Measurements from ENCODE around the gene UCN2. TPM values are rescaled to one million over a fixed set of nuclear protein-coding genes. Genes with fewer than 3 reads are reported as not detected.

Gene UCN2
- total and polyA plus RNA-seq, 9 of the 15 experiments (the other 6 are each of a cell fraction or from before 2014, with no cell fraction given) = 0.08 to 0.11 TPM; not detected in 7

GRCh38 chr3:48555231-48555948 lies 8.2 kb downstream of the UCN2 start (continued):
- peak; percentile 20; the same call in 1 of the 2 replicates for TF ChIP-seq SMAD4 (CRISPR knock-in tag; conservative IDR thresholded peaks at IDR 0.05)
- TF ChIP-seq ZNF644 (tag; IDR thresholded peaks at IDR 0.05; ENCODE audit: low read depth) = 0 out of 2 replicates have a peak, but pooled peaks have one; percentile 45
- TF ChIP-seq, protein P1, sequence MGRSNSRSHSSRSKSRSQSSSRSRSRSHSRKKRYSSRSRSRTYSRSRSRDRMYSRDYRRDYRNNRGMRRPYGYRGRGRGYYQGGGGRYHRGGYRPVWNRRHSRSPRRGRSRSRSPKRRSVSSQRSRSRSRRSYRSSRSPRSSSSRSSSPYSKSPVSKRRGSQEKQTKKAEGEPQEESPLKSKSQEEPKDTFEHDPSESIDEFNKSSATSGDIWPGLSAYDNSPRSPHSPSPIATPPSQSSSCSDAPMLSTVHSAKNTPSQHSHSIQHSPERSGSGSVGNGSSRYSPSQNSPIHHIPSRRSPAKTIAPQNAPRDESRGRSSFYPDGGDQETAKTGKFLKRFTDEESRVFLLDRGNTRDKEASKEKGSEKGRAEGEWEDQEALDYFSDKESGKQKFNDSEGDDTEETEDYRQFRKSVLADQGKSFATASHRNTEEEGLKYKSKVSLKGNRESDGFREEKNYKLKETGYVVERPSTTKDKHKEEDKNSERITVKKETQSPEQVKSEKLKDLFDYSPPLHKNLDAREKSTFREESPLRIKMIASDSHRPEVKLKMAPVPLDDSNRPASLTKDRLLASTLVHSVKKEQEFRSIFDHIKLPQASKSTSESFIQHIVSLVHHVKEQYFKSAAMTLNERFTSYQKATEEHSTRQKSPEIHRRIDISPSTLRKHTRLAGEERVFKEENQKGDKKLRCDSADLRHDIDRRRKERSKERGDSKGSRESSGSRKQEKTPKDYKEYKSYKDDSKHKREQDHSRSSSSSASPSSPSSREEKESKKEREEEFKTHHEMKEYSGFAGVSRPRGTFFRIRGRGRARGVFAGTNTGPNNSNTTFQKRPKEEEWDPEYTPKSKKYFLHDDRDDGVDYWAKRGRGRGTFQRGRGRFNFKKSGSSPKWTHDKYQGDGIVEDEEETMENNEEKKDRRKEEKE (IDR thresholded peaks at IDR 0.05; ENCODE audit: borderline replicate concordance in 1 of 2, control insufficient read depth in 1 of 2, low read depth in 2 of 2, low read length in 1 of 2) = no peak
- TF ChIP-seq ZFPM2 (CRISPR knock-in tag; IDR thresholded peaks at IDR 0.05) = no peak
- TF ChIP-seq THAP12 (CRISPR knock-in tag; IDR thresholded peaks at IDR 0.05) = no peak
- TF ChIP-seq ATF3 (IDR thresholded peaks at IDR 0.05) = no peak
- no peak for TF ChIP-seq ATF3 (CRISPR knock-in tag; conservative IDR thresholded peaks at IDR 0.05)
- TF ChIP-seq HOXB6 (CRISPR knock-in tag; IDR thresholded peaks at IDR 0.05; ENCODE audit: borderline replicate concordance) = no peak
- TF ChIP-seq FOSL1 (tag; conservative IDR thresholded peaks at IDR 0.05) = no peak
- no peak for TF ChIP-seq CHCHD3 (CRISPR knock-in tag; IDR thresholded peaks at IDR 0.05)
- peak; percentile 50; the same call in 1 of the 2 replicates for TF ChIP-seq JUND (IDR thresholded peaks at IDR 0.05; ENCODE audit: borderline replicate concordance, low read depth, low read length)
- peak; percentile 53; the same call in 1 of the 3 replicates for TF ChIP-seq JUND (tag; IDR thresholded peaks at IDR 0.05; ENCODE audit: borderline replicate concordance, low read depth, low read length)
- no peak for TF ChIP-seq ZNF253 (CRISPR knock-in tag; conservative IDR thresholded peaks at IDR 0.05)
- TF ChIP-seq ARID2 (IDR thresholded peaks at IDR 0.05) = no peak
- TF ChIP-seq ZNF12 (CRISPR knock-in tag; IDR thresholded peaks at IDR 0.05) = no peak
- TF ChIP-seq KLF6 (CRISPR knock-in tag; IDR thresholded peaks at IDR 0.05; ENCODE audit: borderline replicate concordance) = no peak
- TF ChIP-seq, protein P2, sequence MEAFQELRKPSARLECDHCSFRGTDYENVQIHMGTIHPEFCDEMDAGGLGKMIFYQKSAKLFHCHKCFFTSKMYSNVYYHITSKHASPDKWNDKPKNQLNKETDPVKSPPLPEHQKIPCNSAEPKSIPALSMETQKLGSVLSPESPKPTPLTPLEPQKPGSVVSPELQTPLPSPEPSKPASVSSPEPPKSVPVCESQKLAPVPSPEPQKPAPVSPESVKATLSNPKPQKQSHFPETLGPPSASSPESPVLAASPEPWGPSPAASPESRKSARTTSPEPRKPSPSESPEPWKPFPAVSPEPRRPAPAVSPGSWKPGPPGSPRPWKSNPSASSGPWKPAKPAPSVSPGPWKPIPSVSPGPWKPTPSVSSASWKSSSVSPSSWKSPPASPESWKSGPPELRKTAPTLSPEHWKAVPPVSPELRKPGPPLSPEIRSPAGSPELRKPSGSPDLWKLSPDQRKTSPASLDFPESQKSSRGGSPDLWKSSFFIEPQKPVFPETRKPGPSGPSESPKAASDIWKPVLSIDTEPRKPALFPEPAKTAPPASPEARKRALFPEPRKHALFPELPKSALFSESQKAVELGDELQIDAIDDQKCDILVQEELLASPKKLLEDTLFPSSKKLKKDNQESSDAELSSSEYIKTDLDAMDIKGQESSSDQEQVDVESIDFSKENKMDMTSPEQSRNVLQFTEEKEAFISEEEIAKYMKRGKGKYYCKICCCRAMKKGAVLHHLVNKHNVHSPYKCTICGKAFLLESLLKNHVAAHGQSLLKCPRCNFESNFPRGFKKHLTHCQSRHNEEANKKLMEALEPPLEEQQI (IDR thresholded peaks at IDR 0.05) = no peak

All from K562 (cell line).